Adrenal gland (tissue), 5 donors: ENCODE measurements around the gene TMEM255B.

ENCODE experiments used
- CTCF ChIP-seq, 6 experiments: fragments of 450-650 bp in 4 of 6; fragments of 200-600 bp in 2 of 6; sonication (generic) in 1 of 6; IDR thresholded peaks; 1 replicate in 5 of 6; 2 replicates in 1 of 6; pipeline versions ENCODE4 v1.5.1 to v1.8.0; 2016 to 2021; ENCODE audit warnings: antibody characterized with exemption in 6 of 6, mild to moderate bottlenecking in 2 of 6, moderate library complexity in 1 of 6
- POLR2A ChIP-seq, 2 donors: fragments of 450-650 bp; IDR thresholded peaks; one replicate each; pipeline ENCODE4 v1.6.1; 2017; ENCODE audit warnings: antibody characterized with exemption in 2 of 2, mild to moderate bottlenecking in 2 of 2, moderate library complexity in 1 of 2
- donor health status: DM: no; HTN: no; CAD: no.

- TF ChIP-seq CTCF (IDR thresholded peaks at IDR 0.05) (no peak), POLR2A (IDR thresholded peaks at IDR 0.05) (no peak)
Observed at GRCh38 chr13:113791761-113792160, 32.7 kb downstream of the TMEM255B start.
